A549 (cell line): ENCODE results near the gene SNF8.

Experiments
- CHD2 ChIP-seq: fragments of 150-350 bp; IDR thresholded peaks from 2 replicates; pipeline ENCODE4 v1.6.1; 2014; ENCODE audit warnings: low read length; ENCODE audit not compliant: partially characterized antibody
- HDAC2 ChIP-seq: fragments of 200-600 bp; sonication (generic); IDR thresholded peaks from 2 replicates; pipeline ENCODE4 v1.6.1; 2016
- POLR2A ChIP-seq: IDR thresholded peaks from 2 replicates; pipeline ENCODE4 v1.6.1; 2012; ENCODE audit warnings: mild to moderate bottlenecking, low read length
- TP53 ChIP-seq: fragments of 250-450 bp; sonication (Bioruptor Pico); IDR thresholded peaks from 2 replicates; pipeline ENCODE4 v1.5.0; 2021; ENCODE audit warnings: mild to moderate bottlenecking, moderate library complexity
- USF2 ChIP-seq: fragments of 450-650 bp; IDR thresholded peaks from 2 replicates; pipeline ENCODE4 v1.6.1; 2014; ENCODE audit warnings: antibody characterized with exemption
- TF ChIP-seq, protein P1 (sequence below): fragments of >200 bp; sonication (Bioruptor Twin); formaldehyde crosslinking; IDR thresholded peaks from 3 replicates; pipeline ENCODE4 v1.5.1; 2016

DNA sequence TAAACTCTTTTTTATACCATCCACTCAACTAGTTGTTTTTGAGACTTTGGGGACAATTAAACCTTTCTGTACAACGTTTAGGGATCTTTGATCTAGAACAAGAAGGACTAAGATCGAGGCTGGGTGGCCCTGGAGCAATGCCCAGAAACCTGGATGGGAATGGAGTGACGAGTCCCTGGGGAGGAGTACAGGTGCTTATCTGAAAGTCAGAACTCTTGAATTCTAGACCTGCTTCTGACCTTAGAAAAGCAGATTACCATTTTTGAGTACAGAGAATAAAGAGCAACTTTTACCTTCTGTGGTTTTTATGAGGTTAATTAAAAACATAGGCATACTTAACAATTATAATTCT lies 18.7 kb downstream of the SNF8 start:
- TF ChIP-seq HDAC2 (no peak), USF2 (no peak), TP53 (no peak), CHD2 (no peak), POLR2A (no peak)
- TF ChIP-seq, protein P1, sequence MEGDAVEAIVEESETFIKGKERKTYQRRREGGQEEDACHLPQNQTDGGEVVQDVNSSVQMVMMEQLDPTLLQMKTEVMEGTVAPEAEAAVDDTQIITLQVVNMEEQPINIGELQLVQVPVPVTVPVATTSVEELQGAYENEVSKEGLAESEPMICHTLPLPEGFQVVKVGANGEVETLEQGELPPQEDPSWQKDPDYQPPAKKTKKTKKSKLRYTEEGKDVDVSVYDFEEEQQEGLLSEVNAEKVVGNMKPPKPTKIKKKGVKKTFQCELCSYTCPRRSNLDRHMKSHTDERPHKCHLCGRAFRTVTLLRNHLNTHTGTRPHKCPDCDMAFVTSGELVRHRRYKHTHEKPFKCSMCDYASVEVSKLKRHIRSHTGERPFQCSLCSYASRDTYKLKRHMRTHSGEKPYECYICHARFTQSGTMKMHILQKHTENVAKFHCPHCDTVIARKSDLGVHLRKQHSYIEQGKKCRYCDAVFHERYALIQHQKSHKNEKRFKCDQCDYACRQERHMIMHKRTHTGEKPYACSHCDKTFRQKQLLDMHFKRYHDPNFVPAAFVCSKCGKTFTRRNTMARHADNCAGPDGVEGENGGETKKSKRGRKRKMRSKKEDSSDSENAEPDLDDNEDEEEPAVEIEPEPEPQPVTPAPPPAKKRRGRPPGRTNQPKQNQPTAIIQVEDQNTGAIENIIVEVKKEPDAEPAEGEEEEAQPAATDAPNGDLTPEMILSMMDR: no peak
